Measurements from ENCODE around the gene CACNA1C. TPM values are rescaled to one million over a fixed set of nuclear protein-coding genes. Genes with fewer than 3 reads are reported as not detected.

Gene CACNA1C
- total and polyA plus RNA-seq, 8 donors, result 0.31 to 55.8 (median 7.2) TPM

GRCh38 chr12:2344885-2345284 lies 292.1 kb downstream of the CACNA1C start:
- H3K9me3 ChIP-seq, result no peaks in the 10 kb centered on the region
- peak overlapping the region in 3 of 5 donors; percentile 0 to 82 (median 28) for H3K27ac ChIP-seq
- peaks cover 13 to 88% (median 51%) of the 10 kb centered on the region in 4 donors for H3K4me1 ChIP-seq
- TF ChIP-seq POLR2A (IDR thresholded peaks at IDR 0.05) (no peak), POLR2AphosphoS5 (IDR thresholded peaks at IDR 0.05) (no peak)
- TF ChIP-seq, protein P1, sequence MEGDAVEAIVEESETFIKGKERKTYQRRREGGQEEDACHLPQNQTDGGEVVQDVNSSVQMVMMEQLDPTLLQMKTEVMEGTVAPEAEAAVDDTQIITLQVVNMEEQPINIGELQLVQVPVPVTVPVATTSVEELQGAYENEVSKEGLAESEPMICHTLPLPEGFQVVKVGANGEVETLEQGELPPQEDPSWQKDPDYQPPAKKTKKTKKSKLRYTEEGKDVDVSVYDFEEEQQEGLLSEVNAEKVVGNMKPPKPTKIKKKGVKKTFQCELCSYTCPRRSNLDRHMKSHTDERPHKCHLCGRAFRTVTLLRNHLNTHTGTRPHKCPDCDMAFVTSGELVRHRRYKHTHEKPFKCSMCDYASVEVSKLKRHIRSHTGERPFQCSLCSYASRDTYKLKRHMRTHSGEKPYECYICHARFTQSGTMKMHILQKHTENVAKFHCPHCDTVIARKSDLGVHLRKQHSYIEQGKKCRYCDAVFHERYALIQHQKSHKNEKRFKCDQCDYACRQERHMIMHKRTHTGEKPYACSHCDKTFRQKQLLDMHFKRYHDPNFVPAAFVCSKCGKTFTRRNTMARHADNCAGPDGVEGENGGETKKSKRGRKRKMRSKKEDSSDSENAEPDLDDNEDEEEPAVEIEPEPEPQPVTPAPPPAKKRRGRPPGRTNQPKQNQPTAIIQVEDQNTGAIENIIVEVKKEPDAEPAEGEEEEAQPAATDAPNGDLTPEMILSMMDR (IDR thresholded peaks at IDR 0.05), result no peak
- H3K36me3 ChIP-seq, result no peaks in the 10 kb centered on the region
- WGBS, 5 donors, result 42 to 62% (median 48%) methylated on average over 4 of the region's 4 CpGs
- H3K4me3 ChIP-seq, result no peak overlapping the region
- intact Hi-C loops (cut with DNase I; ENCODE audit: low total_unique reads), result no loop called here
- H3K27me3 ChIP-seq, result peaks cover 0 to 3% (median 0%) of the 10 kb centered on the region in 3 donors
- DNase-seq, result no peak

DNA sequence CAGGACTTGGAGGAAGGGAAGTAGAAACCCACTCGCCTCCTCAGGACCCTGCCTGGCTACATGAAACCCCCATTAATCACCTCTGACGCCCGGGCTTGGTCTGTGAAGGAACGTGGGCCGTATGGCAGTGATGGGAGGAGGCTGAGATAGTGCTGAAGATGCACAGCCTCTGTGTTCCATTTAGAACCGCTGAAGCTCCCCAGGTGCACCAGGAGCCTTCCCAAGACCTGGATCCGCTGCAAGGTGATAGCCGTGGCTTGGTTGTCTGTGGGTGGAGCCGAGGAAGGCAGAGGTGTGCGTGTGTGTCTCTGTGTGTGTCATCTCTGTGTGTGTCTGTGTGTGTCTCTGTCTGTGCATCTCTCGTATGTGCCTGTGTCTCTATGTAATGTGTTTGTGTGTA lies 293.1 kb downstream of the CACNA1C start:
- Histone ChIP-seq H3K9me3 (no peaks in the 10 kb centered on the region), H3K27ac (peak overlapping the region in 3 of 5 donors; percentile 54 to 82 (median 61)), H3K27me3 (peaks cover 0 to 3% (median 0%) of the 10 kb centered on the region in 3 donors), H3K4me1 (peaks cover 13 to 79% (median 50%) of the 10 kb centered on the region in 4 donors), H3K4me3 (no peak overlapping the region), H3K36me3 (no peaks in the 10 kb centered on the region)
- intact Hi-C loops (cut with DNase I; ENCODE audit: low total_unique reads), result no loop called here
- WGBS, 5 donors, result 65 to 80% (median 73%) methylated on average over 9 to 11 of the region's 11 CpGs
- no peak for DNase-seq
- TF ChIP-seq, protein P1 (IDR thresholded peaks at IDR 0.05), result no peak
- no peak for TF ChIP-seq POLR2AphosphoS5 (IDR thresholded peaks at IDR 0.05)
- TF ChIP-seq POLR2A (IDR thresholded peaks at IDR 0.05), result no peak
- TF ChIP-seq EP300 (IDR thresholded peaks at IDR 0.05), result no peak

- Histone ChIP-seq H3K9me3 (no peaks in the 10 kb centered on the region), H3K27me3 (peaks cover 0 to 3% (median 0%) of the 10 kb centered on the region in 3 donors), H3K36me3 (no peaks in the 10 kb centered on the region), H3K4me3 (no peak overlapping the region), H3K4me1 (peaks cover 11 to 74% (median 45%) of the 10 kb centered on the region in 4 donors), H3K27ac (peak overlapping the region in 3 of 5 donors; percentile 54 to 82 (median 61))
- 59 to 74% (median 69%) methylated on average over 5 of the region's 5 CpGs for WGBS, 5 donors
- DNase-seq, result peak in 1 of 2 donors; percentile 39
- intact Hi-C loops (cut with DNase I; ENCODE audit: low total_unique reads), result no loop called here
- TF ChIP-seq, protein P1 (IDR thresholded peaks at IDR 0.05), result no peak
- no peak for TF ChIP-seq POLR2A (IDR thresholded peaks at IDR 0.05)
- peak in 1 of 3 donors; percentile 41 for TF ChIP-seq POLR2AphosphoS5 (IDR thresholded peaks at IDR 0.05)
- TF ChIP-seq EP300 (IDR thresholded peaks at IDR 0.05), result no peak
Observed at GRCh38 chr12:2346416-2346815, 293.6 kb downstream of the CACNA1C start.

- Histone ChIP-seq H3K27me3 (peaks cover 0 to 3% (median 0%) of the 10 kb centered on the region in 3 donors), H3K27ac (peak overlapping the region in 3 of 5 donors; percentile 54 to 82 (median 61)), H3K4me1 (peaks cover 6 to 65% (median 38%) of the 10 kb centered on the region in 4 donors), H3K36me3 (no peaks in the 10 kb centered on the region), H3K9me3 (no peaks in the 10 kb centered on the region), H3K4me3 (no peak overlapping the region)
- intact Hi-C loops (cut with DNase I; ENCODE audit: low total_unique reads), result no loop called here
- no peak for DNase-seq
- 84 to 91% (median 87%) methylated on average over 6 of the region's 6 CpGs for WGBS, 5 donors
- TF ChIP-seq POLR2A (IDR thresholded peaks at IDR 0.05), result no peak
- no peak for TF ChIP-seq POLR2AphosphoS5 (IDR thresholded peaks at IDR 0.05)
- no peak for TF ChIP-seq EP300 (IDR thresholded peaks at IDR 0.05)
- TF ChIP-seq, protein P1 (IDR thresholded peaks at IDR 0.05), result no peak
Observed at GRCh38 chr12:2347137-2347843, 294.5 kb downstream of the CACNA1C start.
